Endothelial cell (in vitro differentiated cells): ENCODE results near the gene CDK8. TPM values are rescaled to one million over a fixed set of nuclear protein-coding genes. Genes with fewer than 3 reads are reported as not detected.
"Not testable (repeated sequence)": the region's sequence is repeated elsewhere in the genome, so short reads cannot be mapped to it uniquely, and the experiment has no call there.

Experiments
- DNase-seq: peaks from one replicate; pipeline ENCODE4 v3.0.0; 2021; ENCODE audit warnings: low spot score
- H3K27ac Mint-ChIP-seq: one replicate; pipeline ENCODE4 v1.8.0; 2021; ENCODE audit warnings: mixed read lengths, inconsistent platforms; ENCODE audit not compliant: unreplicated experiment
- H3K27me3 Mint-ChIP-seq: one replicate; pipeline ENCODE4 v1.8.0; 2021; ENCODE audit warnings: mild to moderate bottlenecking, moderate library complexity, mixed read lengths, inconsistent platforms; ENCODE audit not compliant: unreplicated experiment
- H3K36me3 Mint-ChIP-seq: one replicate; pipeline ENCODE4 v1.8.0; 2021; ENCODE audit warnings: mild to moderate bottlenecking, low read depth, mixed read lengths, inconsistent platforms; ENCODE audit not compliant: unreplicated experiment
- H3K4me1 Mint-ChIP-seq: one replicate; pipeline ENCODE4 v1.8.0; 2021; ENCODE audit warnings: mild to moderate bottlenecking, mixed read lengths, inconsistent platforms; ENCODE audit not compliant: unreplicated experiment
- H3K4me3 Mint-ChIP-seq: one replicate; pipeline ENCODE4 v1.8.0; 2021; ENCODE audit warnings: mild to moderate bottlenecking, mixed read lengths, inconsistent platforms; ENCODE audit not compliant: unreplicated experiment
- H3K9me3 Mint-ChIP-seq: one replicate; pipeline ENCODE4 v1.8.0; 2021; ENCODE audit warnings: mixed read lengths, inconsistent platforms; ENCODE audit not compliant: unreplicated experiment
- CTCF ChIP-seq: fragments of 200-600 bp; sonication (generic); IDR thresholded peaks from one replicate; pipeline ENCODE4 v1.5.0; 2021; ENCODE audit warnings: antibody characterized with exemption; ENCODE audit not compliant: unreplicated experiment
- total RNA-seq: library from RNA; stranded (reverse); fragmentation: NEBNext Ultra II Directional; extraction: Animal tissue kit (Norgen Biotek cat#: 25700); gene quantifications from one replicate; pipeline ENCODE4 v1.2.1, GENCODE V29; 2021; ENCODE audit not compliant: unreplicated experiment

Gene CDK8
- total RNA-seq, 1 donor from 2014 or later: 18.1 TPM

- Mint-ChIP-seq H3K9me3 (no peaks in the 10 kb centered on the region), H3K27ac (no peak overlapping the region), H3K36me3 (no peaks in the 10 kb centered on the region), H3K4me1 (peaks cover 6% of the 10 kb centered on the region), H3K27me3 (peaks cover 1% of the 10 kb centered on the region), H3K4me3 (no peak overlapping the region)
- TF ChIP-seq CTCF: no peak
- no peak for DNase-seq
Measured at GRCh38 chr13:26249551-26249950, 4.4 kb upstream of the CDK8 start.

GRCh38 chr13:26252006-26252405, 1.9 kb upstream of the CDK8 start:
- peaks cover 14% of the 10 kb centered on the region for H3K4me1 Mint-ChIP-seq
- not testable (repeated sequence) for DNase-seq, H3K27me3 Mint-ChIP-seq, H3K9me3 Mint-ChIP-seq, H3K36me3 Mint-ChIP-seq, H3K27ac Mint-ChIP-seq, H3K4me3 Mint-ChIP-seq

GRCh38 chr13:26253262-26253786, 605 bp upstream of the CDK8 start:
- Mint-ChIP-seq H3K36me3 (no peaks in the 10 kb centered on the region), H3K27me3 (peaks cover 1% of the 10 kb centered on the region), H3K4me3 (peak overlapping the region; percentile 97), H3K4me1 (peaks cover 19% of the 10 kb centered on the region), H3K27ac (peak overlapping the region; percentile 0), H3K9me3 (no peaks in the 10 kb centered on the region)
- no peak for DNase-seq
- no peak for TF ChIP-seq CTCF

GRCh38 chr13:26254583-26255111, 718 bp downstream of the CDK8 start:
- H3K4me3 Mint-ChIP-seq: peak overlapping the region; percentile 98
- H3K4me1 Mint-ChIP-seq: peaks cover 19% of the 10 kb centered on the region
- TF ChIP-seq CTCF: no peak
- peaks cover 1% of the 10 kb centered on the region for H3K27me3 Mint-ChIP-seq
- H3K36me3 Mint-ChIP-seq: no peaks in the 10 kb centered on the region
- peak overlapping the region; percentile 84 for H3K27ac Mint-ChIP-seq
- no peaks in the 10 kb centered on the region for H3K9me3 Mint-ChIP-seq
- peak; percentile 53 for DNase-seq

- Mint-ChIP-seq H3K4me1 (peaks cover 19% of the 10 kb centered on the region), H3K9me3 (no peaks in the 10 kb centered on the region), H3K27me3 (peaks cover 1% of the 10 kb centered on the region), H3K36me3 (no peaks in the 10 kb centered on the region), H3K4me3 (peak overlapping the region; percentile 98), H3K27ac (peak overlapping the region; percentile 84)
- no peak for DNase-seq
- no peak for TF ChIP-seq CTCF
Measured at GRCh38 chr13:26255115-26255514, 1.2 kb downstream of the CDK8 start.
